HFF-Myc (cell line): ENCODE measurements around the gene TAF1A.

Experiments used
- DNase-seq: peaks from one replicate; pipeline ENCODE4 v3.0.0-alpha.2; 2011; ENCODE audit warnings: low read depth; ENCODE audit errors: extremely low read depth
- H3K4me3 ChIP-seq: replicated peaks from 2 replicates; pipeline ENCODE4 v1.5.1; 2011; ENCODE audit warnings: low read depth, mild to moderate bottlenecking, control low read depth, low read length
- TF ChIP-seq, protein P1 (sequence below): IDR thresholded peaks from 2 replicates; pipeline ENCODE4 v1.5.1; 2012; ENCODE audit warnings: mild to moderate bottlenecking, low read depth, low read length, control low read depth; ENCODE audit errors: missing control alignments

Gene TAF1A

DNA sequence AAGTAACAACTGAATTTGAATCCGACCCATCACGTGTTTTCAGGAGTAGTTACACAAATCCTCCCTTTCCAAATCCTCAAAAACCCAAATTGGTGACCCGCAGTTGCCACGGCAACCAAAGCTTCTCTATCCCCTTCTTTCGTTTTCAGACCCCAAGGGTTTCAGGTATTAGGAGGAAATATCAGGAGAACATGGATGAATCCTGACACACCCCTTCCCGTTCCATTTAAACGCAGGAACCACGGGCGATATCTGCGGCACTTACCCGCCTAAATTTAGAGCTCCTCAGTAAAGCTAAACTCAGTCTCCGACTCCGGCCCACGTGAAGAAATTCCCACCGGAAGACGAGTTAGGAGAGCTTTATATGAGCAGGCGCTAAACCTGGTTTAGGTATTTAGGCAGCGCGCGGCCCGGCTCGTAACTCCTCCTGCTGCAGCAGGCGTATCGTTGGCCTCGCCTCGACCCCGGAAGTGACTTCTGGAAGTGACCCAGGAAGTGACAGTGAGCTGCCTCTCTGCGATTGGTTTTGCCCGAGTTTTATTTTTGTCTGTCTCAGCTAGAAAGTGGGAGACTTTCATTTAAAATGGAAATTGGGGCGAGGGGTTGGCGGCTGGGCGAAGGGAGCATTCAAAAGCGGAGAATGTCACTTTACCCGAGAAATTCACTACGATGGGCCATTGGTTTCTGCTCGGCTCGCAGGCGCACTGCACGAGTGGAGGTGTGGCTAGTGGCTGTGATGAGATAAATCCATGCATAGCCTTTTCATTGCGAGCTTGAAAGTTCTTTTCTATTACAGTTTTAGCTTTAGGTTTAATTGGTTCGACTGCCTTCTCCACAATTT is at the start of gene TAF1A:
TSS of gene TAF1A (minus strand) at position 472 of the 841 bp plus-strand sequence.
- DNase-seq: peak; percentile 49
- H3K4me3 ChIP-seq: peak within 1 kb of the TSS; percentile 68
- TF ChIP-seq, protein P1, sequence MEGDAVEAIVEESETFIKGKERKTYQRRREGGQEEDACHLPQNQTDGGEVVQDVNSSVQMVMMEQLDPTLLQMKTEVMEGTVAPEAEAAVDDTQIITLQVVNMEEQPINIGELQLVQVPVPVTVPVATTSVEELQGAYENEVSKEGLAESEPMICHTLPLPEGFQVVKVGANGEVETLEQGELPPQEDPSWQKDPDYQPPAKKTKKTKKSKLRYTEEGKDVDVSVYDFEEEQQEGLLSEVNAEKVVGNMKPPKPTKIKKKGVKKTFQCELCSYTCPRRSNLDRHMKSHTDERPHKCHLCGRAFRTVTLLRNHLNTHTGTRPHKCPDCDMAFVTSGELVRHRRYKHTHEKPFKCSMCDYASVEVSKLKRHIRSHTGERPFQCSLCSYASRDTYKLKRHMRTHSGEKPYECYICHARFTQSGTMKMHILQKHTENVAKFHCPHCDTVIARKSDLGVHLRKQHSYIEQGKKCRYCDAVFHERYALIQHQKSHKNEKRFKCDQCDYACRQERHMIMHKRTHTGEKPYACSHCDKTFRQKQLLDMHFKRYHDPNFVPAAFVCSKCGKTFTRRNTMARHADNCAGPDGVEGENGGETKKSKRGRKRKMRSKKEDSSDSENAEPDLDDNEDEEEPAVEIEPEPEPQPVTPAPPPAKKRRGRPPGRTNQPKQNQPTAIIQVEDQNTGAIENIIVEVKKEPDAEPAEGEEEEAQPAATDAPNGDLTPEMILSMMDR: no peak

- DNase-seq: peak; percentile 89
- H3K4me3 ChIP-seq: no peak overlapping the region
- TF ChIP-seq, protein P1: peak; percentile 75
Measured at GRCh38 chr1:222634180-222635013, 44.7 kb upstream of the TAF1A start.

DNA sequence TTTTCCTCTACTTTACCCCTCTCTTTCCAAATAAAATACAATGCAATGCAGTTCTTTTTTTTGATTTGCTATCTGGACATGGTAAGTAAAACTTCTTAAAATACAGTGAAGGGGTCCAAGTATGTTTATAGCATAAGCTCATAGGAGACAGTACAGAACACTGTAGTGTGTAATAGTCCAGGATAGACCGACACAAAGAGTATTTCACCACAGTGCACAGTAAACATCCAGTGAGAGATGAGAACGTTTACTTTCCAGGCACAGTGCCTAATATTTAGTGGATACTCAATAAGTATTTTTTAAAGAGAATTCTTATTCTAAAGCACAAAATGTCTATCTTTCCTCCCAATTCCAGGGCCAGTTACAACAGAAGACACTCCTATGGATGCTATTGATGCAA is 43.0 kb upstream of the TAF1A start:
- no peak overlapping the region for H3K4me3 ChIP-seq
- no peak for DNase-seq
- TF ChIP-seq, protein P1: no peak

GRCh38 chr1:222631611-222632208 is 42.0 kb upstream of the TAF1A start:
- H3K4me3 ChIP-seq: no peak overlapping the region
- TF ChIP-seq, protein P1: no peak
- DNase-seq: no peak

- no peak for DNase-seq
- no peak overlapping the region for H3K4me3 ChIP-seq
- TF ChIP-seq, protein P1: no peak
Measured at GRCh38 chr1:222629921-222630535, 40.3 kb upstream of the TAF1A start.

DNA sequence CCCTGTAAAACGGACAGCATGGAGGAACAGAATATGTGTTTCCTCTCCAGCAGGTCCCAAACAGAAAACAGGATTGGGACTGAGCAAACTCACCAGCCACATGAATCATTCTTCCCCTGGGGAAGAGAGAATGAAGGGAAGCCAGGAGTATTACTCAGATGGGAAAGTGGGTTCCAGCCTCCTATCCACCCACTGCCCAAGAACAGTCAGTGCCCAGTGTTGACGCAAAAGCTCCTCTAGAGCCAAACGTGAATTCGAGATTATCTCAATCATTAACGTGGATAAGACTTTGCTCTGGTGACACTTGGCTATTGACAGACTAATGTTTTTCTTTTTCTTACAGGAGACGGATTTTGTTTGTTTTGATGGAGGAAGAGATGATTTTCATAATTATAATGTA is 37.5 kb upstream of the TAF1A start:
- TF ChIP-seq, protein P1: no peak
- H3K4me3 ChIP-seq: no peak overlapping the region
- DNase-seq: no peak
